ENCODE results near the gene ANKDD1B. TPM values are rescaled to one million over a fixed set of nuclear protein-coding genes. Genes with fewer than 3 reads are reported as not detected.

Gene ANKDD1B
- total RNA-seq, 3 donors from 2014 or later (not counting 1 experiment from before 2014, with no cell fraction given): 0.52 to 0.66 (median 0.55) TPM

- ATAC-seq: no peak
- no peak for DNase-seq
- no peaks in the 10 kb centered on the region for H3K27me3 ChIP-seq (ENCODE audit: control insufficient read depth, insufficient read depth, low read length)
- H3K9me3 Mint-ChIP-seq: no peaks in the 10 kb centered on the region
- H3K27ac Mint-ChIP-seq: no peak overlapping the region
- TF ChIP-seq CTCF (IDR thresholded peaks at IDR 0.05): no peak
- no peak overlapping the region for H3K27ac ChIP-seq (ENCODE audit: low read length)
- no peaks in the 10 kb centered on the region for H3K36me3 Mint-ChIP-seq
- no peak overlapping the region for H3K4me3 Mint-ChIP-seq
- no peaks in the 10 kb centered on the region for H3K36me3 ChIP-seq (ENCODE audit: control insufficient read depth, insufficient read depth, low read length)
- no peaks in the 10 kb centered on the region for H3K9me3 ChIP-seq (ENCODE audit: control insufficient read depth, insufficient read depth, low read length)
- no peak overlapping the region for H3K4me3 ChIP-seq (ENCODE audit: low read length)
- peaks cover 8 to 12% of the 10 kb centered on the region in 2 donors for H3K4me1 Mint-ChIP-seq
- H3K4me1 ChIP-seq (ENCODE audit: control insufficient read depth, insufficient read depth, low read length): peaks cover 5% of the 10 kb centered on the region
- WGBS (ENCODE audit: insufficient coverage): 86% methylated on average over 12 of the region's 12 CpGs
- no peaks in the 10 kb centered on the region for H3K27me3 Mint-ChIP-seq (ENCODE audit: low read depth in 2 of 2)
- intact Hi-C loops (cut with micrococcal nuclease): no loop called here
These were observed 52.5 kb downstream of the ANKDD1B start for GRCh38 chr5:75663579-75664284.

GRCh38 chr5:75664979-75665378 lies 53.7 kb downstream of the ANKDD1B start:
- DNase-seq: no peak
- Mint-ChIP-seq H3K4me1 (peaks cover 19 to 24% of the 10 kb centered on the region in 2 donors), H3K4me3 (no peak overlapping the region), H3K36me3 (no peaks in the 10 kb centered on the region), H3K9me3 (no peaks in the 10 kb centered on the region), H3K27ac (no peak overlapping the region), H3K27me3 (ENCODE audit: low read depth in 2 of 2) (no peaks in the 10 kb centered on the region)
- ATAC-seq: no peak
- Histone ChIP-seq H3K27me3 (ENCODE audit: control insufficient read depth, insufficient read depth, low read length) (no peaks in the 10 kb centered on the region), H3K9me3 (ENCODE audit: control insufficient read depth, insufficient read depth, low read length) (no peaks in the 10 kb centered on the region), H3K36me3 (ENCODE audit: control insufficient read depth, insufficient read depth, low read length) (no peaks in the 10 kb centered on the region), H3K27ac (ENCODE audit: low read length) (no peak overlapping the region), H3K4me3 (ENCODE audit: low read length) (no peak overlapping the region), H3K4me1 (ENCODE audit: control insufficient read depth, insufficient read depth, low read length) (peaks cover 12% of the 10 kb centered on the region)
- WGBS (ENCODE audit: insufficient coverage): 100% methylated on average over 1 of the region's 2 CpGs
- intact Hi-C loops (cut with micrococcal nuclease): no loop called here
- no peak for TF ChIP-seq CTCF (IDR thresholded peaks at IDR 0.05)

GRCh38 chr5:75666801-75667200 lies 55.5 kb downstream of the ANKDD1B start:
- Histone ChIP-seq H3K4me1 (ENCODE audit: control insufficient read depth, insufficient read depth, low read length) (peaks cover 12% of the 10 kb centered on the region), H3K36me3 (ENCODE audit: control insufficient read depth, insufficient read depth, low read length) (no peaks in the 10 kb centered on the region), H3K27me3 (ENCODE audit: control insufficient read depth, insufficient read depth, low read length) (no peaks in the 10 kb centered on the region), H3K27ac (ENCODE audit: low read length) (no peak overlapping the region), H3K4me3 (ENCODE audit: low read length) (no peak overlapping the region), H3K9me3 (ENCODE audit: control insufficient read depth, insufficient read depth, low read length) (no peaks in the 10 kb centered on the region)
- no peaks in the 10 kb centered on the region for H3K36me3 Mint-ChIP-seq
- peaks cover 19 to 26% of the 10 kb centered on the region in 2 donors for H3K4me1 Mint-ChIP-seq
- H3K27me3 Mint-ChIP-seq (ENCODE audit: low read depth in 2 of 2): no peaks in the 10 kb centered on the region
- WGBS (ENCODE audit: insufficient coverage): 96% methylated on average over 6 of the region's 6 CpGs
- TF ChIP-seq CTCF (IDR thresholded peaks at IDR 0.05): no peak
- ATAC-seq (no peak), DNase-seq (no peak)
- H3K9me3 Mint-ChIP-seq: no peaks in the 10 kb centered on the region
- no peak overlapping the region for H3K27ac Mint-ChIP-seq
- intact Hi-C loops (cut with micrococcal nuclease): no loop called here
- no peak overlapping the region for H3K4me3 Mint-ChIP-seq

GRCh38 chr5:75667586-75667985 lies 56.3 kb downstream of the ANKDD1B start:
- H3K27ac Mint-ChIP-seq: no peak overlapping the region
- no peak for TF ChIP-seq CTCF (IDR thresholded peaks at IDR 0.05)
- H3K4me3 Mint-ChIP-seq: no peak overlapping the region
- peaks cover 4% of the 10 kb centered on the region for H3K36me3 ChIP-seq (ENCODE audit: control insufficient read depth, insufficient read depth, low read length)
- H3K9me3 Mint-ChIP-seq: no peaks in the 10 kb centered on the region
- no peaks in the 10 kb centered on the region for H3K27me3 Mint-ChIP-seq (ENCODE audit: low read depth in 2 of 2)
- no peak overlapping the region for H3K4me3 ChIP-seq (ENCODE audit: low read length)
- H3K36me3 Mint-ChIP-seq: no peaks in the 10 kb centered on the region
- H3K4me1 Mint-ChIP-seq: peaks cover 20 to 31% of the 10 kb centered on the region in 2 donors
- H3K4me1 ChIP-seq (ENCODE audit: control insufficient read depth, insufficient read depth, low read length): peaks cover 12% of the 10 kb centered on the region
- no peak for ATAC-seq
- no peak overlapping the region for H3K27ac ChIP-seq (ENCODE audit: low read length)
- WGBS (ENCODE audit: insufficient coverage): 100% methylated on average over 2 of the region's 2 CpGs
- no peak for DNase-seq
- no peaks in the 10 kb centered on the region for H3K27me3 ChIP-seq (ENCODE audit: control insufficient read depth, insufficient read depth, low read length)
- H3K9me3 ChIP-seq (ENCODE audit: control insufficient read depth, insufficient read depth, low read length): no peaks in the 10 kb centered on the region
- intact Hi-C loops (cut with micrococcal nuclease): no loop called here
